ENCODE measurements around the gene FGFR2. TPM values are rescaled to one million over a fixed set of nuclear protein-coding genes. Genes with fewer than 3 reads are reported as not detected.

The FGFR2 gene
- total RNA-seq, 6 experiments from 2014 or later = not detected

- Mint-ChIP-seq H3K27ac (no peak overlapping the region), H3K27me3 (ENCODE audit: insufficient read depth) (peaks cover 4% of the 10 kb centered on the region; the same call in 1 of the 2 replicates), H3K4me3 (no peak overlapping the region), H3K36me3 (ENCODE audit: low read depth) (peaks cover 11% of the 10 kb centered on the region), H3K4me1 (ENCODE audit: low read depth) (no peaks in the 10 kb centered on the region), H3K9me3 (peaks cover 47% of the 10 kb centered on the region)
- no peak for TF ChIP-seq CTCF (IDR thresholded peaks at IDR 0.05)
- DNase-seq = no peak
Observed at GRCh38 chr10:121462955-121463354, 135.3 kb downstream of the FGFR2 start.

DNA sequence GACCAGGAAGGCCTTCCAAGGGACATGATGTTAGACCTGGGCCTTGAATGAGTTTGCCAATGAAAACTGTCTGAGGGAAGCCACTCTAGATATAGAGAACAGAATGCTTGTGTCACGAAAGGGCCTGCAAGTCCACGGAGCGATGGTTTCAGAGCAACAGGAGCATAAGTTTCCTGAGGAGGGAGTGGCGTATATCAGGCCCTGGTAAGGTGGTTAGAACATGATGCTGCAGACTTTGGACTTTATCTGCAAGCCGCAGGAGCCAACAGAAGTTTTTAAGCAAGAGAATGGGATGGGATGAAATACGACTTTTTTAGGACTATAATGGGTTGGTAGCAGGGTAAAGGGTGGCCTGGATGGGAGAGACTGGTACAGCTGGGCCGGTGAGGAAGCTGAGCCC is 136.0 kb downstream of the FGFR2 start:
- DNase-seq = no peak
- Mint-ChIP-seq H3K27ac (no peak overlapping the region), H3K9me3 (peaks cover 41% of the 10 kb centered on the region), H3K27me3 (ENCODE audit: insufficient read depth) (no peaks in the 10 kb centered on the region), H3K4me1 (ENCODE audit: low read depth) (no peaks in the 10 kb centered on the region), H3K4me3 (no peak overlapping the region), H3K36me3 (ENCODE audit: low read depth) (peaks cover 11% of the 10 kb centered on the region)
- TF ChIP-seq CTCF (IDR thresholded peaks at IDR 0.05) = no peak

- peaks cover 14% of the 10 kb centered on the region for H3K36me3 Mint-ChIP-seq (ENCODE audit: low read depth)
- no peak overlapping the region for H3K4me3 Mint-ChIP-seq
- TF ChIP-seq CTCF (IDR thresholded peaks at IDR 0.05) = no peak
- no peak overlapping the region for H3K27ac Mint-ChIP-seq
- no peaks in the 10 kb centered on the region for H3K4me1 Mint-ChIP-seq (ENCODE audit: low read depth)
- H3K9me3 Mint-ChIP-seq = peaks cover 44% of the 10 kb centered on the region
- DNase-seq = no peak
- H3K27me3 Mint-ChIP-seq (ENCODE audit: insufficient read depth) = no peaks in the 10 kb centered on the region; the same call in 1 of the 2 replicates
Observed at GRCh38 chr10:121461307-121461706, 136.9 kb downstream of the FGFR2 start.

- Mint-ChIP-seq H3K36me3 (ENCODE audit: low read depth) (peaks cover 14% of the 10 kb centered on the region), H3K27me3 (ENCODE audit: insufficient read depth) (no peaks in the 10 kb centered on the region; the same call in 1 of the 2 replicates), H3K4me3 (no peak overlapping the region), H3K4me1 (ENCODE audit: low read depth) (no peaks in the 10 kb centered on the region), H3K9me3 (peaks cover 41% of the 10 kb centered on the region), H3K27ac (no peak overlapping the region)
- no peak for DNase-seq
- no peak for TF ChIP-seq CTCF (IDR thresholded peaks at IDR 0.05)
Observed at GRCh38 chr10:121460733-121461132, 137.5 kb downstream of the FGFR2 start.

DNA sequence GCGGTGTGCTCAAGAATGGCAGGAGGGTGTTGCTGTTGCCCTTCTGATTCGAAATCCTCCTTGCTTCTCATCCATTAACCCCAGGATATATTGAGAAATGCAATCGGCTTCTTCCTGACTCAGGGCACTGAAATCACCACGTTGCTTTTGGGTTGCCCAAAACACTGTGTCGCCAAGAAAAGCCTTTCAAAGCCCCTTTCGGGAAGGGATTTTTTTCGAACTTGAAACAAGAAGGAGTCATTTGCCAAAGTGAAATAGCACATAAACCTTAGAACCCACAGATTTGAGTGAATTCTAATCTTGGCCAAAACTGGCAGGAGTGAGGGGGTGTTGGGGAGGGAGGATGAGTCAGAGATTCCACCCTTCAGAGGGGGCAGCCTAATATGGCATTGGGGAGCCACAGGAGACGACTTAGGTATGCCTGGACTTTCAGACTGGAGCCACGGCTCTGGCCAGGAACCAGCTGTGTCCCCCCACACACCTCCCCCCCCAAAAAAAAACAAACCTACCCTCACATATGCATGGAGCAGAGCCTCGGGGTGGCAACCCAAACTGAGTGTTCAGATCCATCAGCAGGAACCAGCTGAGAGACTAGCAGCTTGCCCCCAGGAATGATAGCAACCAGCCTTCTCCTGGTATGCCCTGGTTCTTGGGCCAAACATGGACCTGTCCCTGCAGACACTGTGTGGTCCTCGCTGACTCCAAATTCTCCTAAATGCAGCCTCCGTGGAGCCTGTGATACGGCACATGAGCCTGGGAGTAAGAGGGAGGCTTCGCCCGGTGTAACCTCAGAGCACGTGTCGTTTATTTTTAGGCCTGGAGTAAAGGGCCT is 138.4 kb downstream of the FGFR2 start:
- no peak for TF ChIP-seq CTCF (IDR thresholded peaks at IDR 0.05)
- Mint-ChIP-seq H3K4me3 (no peak overlapping the region), H3K4me1 (ENCODE audit: low read depth) (no peaks in the 10 kb centered on the region), H3K27ac (no peak overlapping the region), H3K36me3 (ENCODE audit: low read depth) (peaks cover 14% of the 10 kb centered on the region), H3K9me3 (peaks cover 45% of the 10 kb centered on the region), H3K27me3 (ENCODE audit: insufficient read depth) (no peaks in the 10 kb centered on the region; the same call in 1 of the 2 replicates)
- no peak for DNase-seq
